HepG2 (cell line): ENCODE measurements around the gene FUCA2. TPM values are rescaled to one million over a fixed set of nuclear protein-coding genes. Genes with fewer than 3 reads are reported as not detected.
A peak's percentile ranks its signal among the peaks of the same experiment; 100 is the strongest.

ENCODE experiments used
- CBX2 ChIP-seq, 2 experiments: fragments of 200-600 bp in 1 of 2; sonication (generic); formaldehyde crosslinking in 1 of 2; IDR thresholded peaks; 2 replicates each; pipeline versions ENCODE4 v1.7.0 to v1.8.1; 2018 to 2022; ENCODE audit warnings: low read depth in 2 of 2, low read length in 1 of 2, mild to moderate bottlenecking in 1 of 2, missing genetic modification reagents in 1 of 2
- ETS1 ChIP-seq: sonication (generic); formaldehyde crosslinking; IDR thresholded peaks from 2 replicates; pipeline ENCODE4 v1.4.0; 2020; ENCODE audit warnings: missing genetic modification reagents
- EZH2 ChIP-seq: conservative IDR thresholded peaks from 2 replicates; pipeline ENCODE4 v1.6.1; 2012; ENCODE audit warnings: mild to moderate bottlenecking, low read depth, low read length, moderate library complexity
- HMG20B ChIP-seq: conservative IDR thresholded peaks from 2 replicates; pipeline ENCODE4 v1.6.1; 2016; ENCODE audit warnings: missing genetic modification reagents, missing compliant biosample characterization
- KAT7 ChIP-seq: IDR thresholded peaks from 2 replicates; pipeline ENCODE4 v1.6.1; 2018; ENCODE audit warnings: borderline replicate concordance, missing compliant biosample characterization
- MIER2 ChIP-seq: IDR thresholded peaks from 2 replicates; pipeline ENCODE4 v1.6.1; 2016; ENCODE audit warnings: missing biosample characterization, missing genetic modification reagents
- NFE2 ChIP-seq: sonication (generic); formaldehyde crosslinking; IDR thresholded peaks from 2 replicates; pipeline ENCODE4 v1.4.0; 2020; ENCODE audit warnings: missing genetic modification reagents
- SPEN ChIP-seq: sonication (generic); formaldehyde crosslinking; IDR thresholded peaks from 2 replicates; pipeline ENCODE4 v1.5.1; 2020; ENCODE audit warnings: low read depth, mild to moderate bottlenecking, missing genetic modification reagents
- TCF7 ChIP-seq: sonication (generic); IDR thresholded peaks from 2 replicates; pipeline ENCODE4 v1.6.1; 2016; ENCODE audit warnings: antibody characterized with exemption, low read depth
- TCF7L2 ChIP-seq: IDR thresholded peaks from 2 replicates; pipeline ENCODE4 v1.6.1; 2011; ENCODE audit warnings: mild to moderate bottlenecking, low read depth, low read length, moderate library complexity
- TMF1 ChIP-seq: sonication (generic); formaldehyde crosslinking; IDR thresholded peaks from 2 replicates; pipeline ENCODE4 v1.8.1; 2022; ENCODE audit warnings: low read depth, missing genetic modification reagents
- U2AF1 ChIP-seq: fragments of 200-400 bp; formaldehyde crosslinking; optimal IDR thresholded peaks from 2 replicates; pipeline ENCODE3; 2017; ENCODE audit warnings: mild to moderate bottlenecking, low read depth, low read length
- ZBTB14 ChIP-seq: sonication (generic); formaldehyde crosslinking; IDR thresholded peaks from 2 replicates; pipeline ENCODE4 v1.4.0; 2020; ENCODE audit warnings: missing genetic modification reagents
- ZFP41 ChIP-seq: sonication (generic); formaldehyde crosslinking; IDR thresholded peaks from 2 replicates; pipeline ENCODE4 v1.4.0; 2020; ENCODE audit warnings: mild to moderate bottlenecking, missing genetic modification reagents, borderline replicate concordance
- ZNF234 ChIP-seq: sonication (generic); formaldehyde crosslinking; conservative IDR thresholded peaks from 2 replicates; pipeline ENCODE4 v1.5.1; 2020; ENCODE audit warnings: mild to moderate bottlenecking, missing genetic modification reagents
- ZNF333 ChIP-seq: sonication (generic); formaldehyde crosslinking; IDR thresholded peaks from 2 replicates; pipeline ENCODE4 v1.4.0; 2020; ENCODE audit warnings: mild to moderate bottlenecking, missing genetic modification reagents, borderline replicate concordance
- ZNF350 ChIP-seq: sonication (generic); formaldehyde crosslinking; IDR thresholded peaks from 2 replicates; pipeline ENCODE4 v1.4.0; 2020; ENCODE audit warnings: mild to moderate bottlenecking, low read depth, missing genetic modification reagents, borderline replicate concordance
- ZNF451 ChIP-seq: sonication (generic); formaldehyde crosslinking; IDR thresholded peaks from 2 replicates; pipeline ENCODE4 v1.5.0; 2020; ENCODE audit warnings: mild to moderate bottlenecking, missing genetic modification reagents
- ZNF460 ChIP-seq: sonication (generic); formaldehyde crosslinking; IDR thresholded peaks from 2 replicates; pipeline ENCODE4 v1.5.1; 2020; ENCODE audit warnings: missing genetic modification reagents, mild to moderate bottlenecking, borderline replicate concordance
- ZNF543 ChIP-seq: sonication (generic); formaldehyde crosslinking; IDR thresholded peaks from 2 replicates; pipeline ENCODE4 v1.4.0; 2020; ENCODE audit warnings: mild to moderate bottlenecking, missing genetic modification reagents
- ZNF564 ChIP-seq: sonication (generic); formaldehyde crosslinking; IDR thresholded peaks from 2 replicates; pipeline ENCODE4 v1.8.1; 2023; ENCODE audit warnings: mild to moderate bottlenecking, missing genetic modification reagents
- ZNF775 ChIP-seq: sonication (generic); formaldehyde crosslinking; IDR thresholded peaks from 2 replicates; pipeline ENCODE4 v1.4.0; 2020; ENCODE audit warnings: missing genetic modification reagents, mild to moderate bottlenecking, moderate library complexity, borderline replicate concordance
- ZSCAN9 ChIP-seq: IDR thresholded peaks from 2 replicates; pipeline ENCODE4 v1.6.1; 2016; ENCODE audit warnings: borderline replicate concordance
- polyA plus RNA-seq, 8 experiments: library from polyadenylated mRNA; depleted of rRNA in 3 of 8; stranded (reverse) in 7 of 8; unstranded in 1 of 8; fragments of >200 nt; fragmentation: Illumina TruSeq in 4 of 8; extraction: Trizol in 4 of 8; gene quantifications; 2 replicates each; pipeline versions ENCODE4 v1.2.1 to v1.2.3, GENCODE V29; 2011 to 2016; ENCODE audit warnings: low read depth in 4 of 8, missing spikeins in 1 of 8, mixed read lengths in 1 of 8; ENCODE audit not compliant: insufficient read depth in 1 of 8
- total RNA-seq, 5 experiments: library from RNA; depleted of rRNA; stranded (reverse); fragments of >200 nt; fragmentation: Illumina TruSeq; extraction: Trizol; gene quantifications; 2 replicates each; pipeline ENCODE4 v1.2.3, GENCODE V29; 2016; ENCODE audit warnings: low read depth in 1 of 5
- TF ChIP-seq, protein P1 (sequence below): sonication (generic); formaldehyde crosslinking; IDR thresholded peaks from 2 replicates; pipeline ENCODE4 v1.8.1; 2023; ENCODE audit warnings: mild to moderate bottlenecking, missing genetic modification reagents, borderline replicate concordance
- TF ChIP-seq, protein P2 (sequence below): IDR thresholded peaks from 2 replicates; pipeline ENCODE4 v1.6.1; 2012; ENCODE audit warnings: inconsistent platforms
- TF ChIP-seq, protein P3 (sequence below): sonication (generic); formaldehyde crosslinking; IDR thresholded peaks from 2 replicates; pipeline ENCODE4 v1.4.0; 2020; ENCODE audit warnings: missing genetic modification reagents

FUCA2 gene
- total and polyA plus RNA-seq, 2 of the 13 experiments (the other 11 are each of a cell fraction or from before 2014, with no cell fraction given) = 87.4 to 144 TPM

- TF ChIP-seq TCF7L2 = no peak
- no peak; the same call in 1 of the 2 replicates for TF ChIP-seq ZFP41 (CRISPR knock-in tag)
- TF ChIP-seq ZNF451 (CRISPR knock-in tag) = peak; percentile 93
- TF ChIP-seq ZNF543 (CRISPR knock-in tag) = peak; percentile 98; the same call in 1 of the 2 replicates
- TF ChIP-seq ZNF460 = no peak
- TF ChIP-seq, protein P1, sequence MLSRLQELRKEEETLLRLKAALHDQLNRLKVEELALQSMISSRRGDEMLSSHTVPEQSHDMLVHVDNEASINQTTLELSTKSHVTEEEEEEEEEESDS (CRISPR knock-in tag) = peak; percentile 23; the same call in 1 of the 2 replicates
- no peak for TF ChIP-seq ETS1 (CRISPR knock-in tag)
- TF ChIP-seq, protein P2, sequence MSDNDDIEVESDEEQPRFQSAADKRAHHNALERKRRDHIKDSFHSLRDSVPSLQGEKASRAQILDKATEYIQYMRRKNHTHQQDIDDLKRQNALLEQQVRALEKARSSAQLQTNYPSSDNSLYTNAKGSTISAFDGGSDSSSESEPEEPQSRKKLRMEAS = peak; percentile 92
- TF ChIP-seq CBX2 (IDR thresholded peaks at IDR 0.05; ENCODE audit: low read depth, low read length) = no peak; the same call in 1 of the 2 replicates
- TF ChIP-seq CBX2 (CRISPR knock-in tag; IDR thresholded peaks at IDR 0.05; ENCODE audit: low read depth) = no peak
- peak; percentile 97 for TF ChIP-seq ZNF350 (CRISPR knock-in tag)
- no peak; the same call in 1 of the 2 replicates for TF ChIP-seq TMF1 (CRISPR knock-in tag)
- TF ChIP-seq NFE2 (CRISPR knock-in tag) = peak; percentile 42; the same call in 1 of the 2 replicates
- peak; percentile 87 for TF ChIP-seq ZNF333 (CRISPR knock-in tag)
- TF ChIP-seq EZH2 = no peak
- TF ChIP-seq, protein P3, sequence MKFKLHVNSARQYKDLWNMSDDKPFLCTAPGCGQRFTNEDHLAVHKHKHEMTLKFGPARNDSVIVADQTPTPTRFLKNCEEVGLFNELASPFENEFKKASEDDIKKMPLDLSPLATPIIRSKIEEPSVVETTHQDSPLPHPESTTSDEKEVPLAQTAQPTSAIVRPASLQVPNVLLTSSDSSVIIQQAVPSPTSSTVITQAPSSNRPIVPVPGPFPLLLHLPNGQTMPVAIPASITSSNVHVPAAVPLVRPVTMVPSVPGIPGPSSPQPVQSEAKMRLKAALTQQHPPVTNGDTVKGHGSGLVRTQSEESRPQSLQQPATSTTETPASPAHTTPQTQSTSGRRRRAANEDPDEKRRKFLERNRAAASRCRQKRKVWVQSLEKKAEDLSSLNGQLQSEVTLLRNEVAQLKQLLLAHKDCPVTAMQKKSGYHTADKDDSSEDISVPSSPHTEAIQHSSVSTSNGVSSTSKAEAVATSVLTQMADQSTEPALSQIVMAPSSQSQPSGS (CRISPR knock-in tag) = peak; percentile 64
- TF ChIP-seq MIER2 (CRISPR knock-in tag) = peak; percentile 53
- peak; percentile 97 for TF ChIP-seq SPEN (CRISPR knock-in tag)
- peak; percentile 97 for TF ChIP-seq ZNF564
- peak; percentile 96; the same call in 1 of the 2 replicates for TF ChIP-seq ZNF234
- TF ChIP-seq HMG20B (CRISPR knock-in tag) = 0 out of 2 replicates have a peak, but pooled peaks have one; percentile 40
- TF ChIP-seq U2AF1 = peak; percentile 75
- TF ChIP-seq TCF7 = no peak
- peak; percentile 97 for TF ChIP-seq KAT7 (CRISPR knock-in tag)
- TF ChIP-seq ZSCAN9 (CRISPR knock-in tag) = peak; percentile 92; the same call in 1 of the 2 replicates
- TF ChIP-seq ZNF775 = peak; percentile 81; the same call in 1 of the 2 replicates
- peak; percentile 39; the same call in 1 of the 2 replicates for TF ChIP-seq ZBTB14 (CRISPR knock-in tag)
These were observed at the start of gene FUCA2 (continued) for GRCh38 chr6:143510991-143511891.
